ENCODE results near the gene GLTP. TPM values are rescaled to one million over a fixed set of nuclear protein-coding genes. Genes with fewer than 3 reads are reported as not detected.

The GLTP gene
- total and polyA plus RNA-seq, 2 of the 13 experiments (the other 11 are each of a cell fraction or from before 2014, with no cell fraction given), result 10.7 to 12.9 TPM

DNA sequence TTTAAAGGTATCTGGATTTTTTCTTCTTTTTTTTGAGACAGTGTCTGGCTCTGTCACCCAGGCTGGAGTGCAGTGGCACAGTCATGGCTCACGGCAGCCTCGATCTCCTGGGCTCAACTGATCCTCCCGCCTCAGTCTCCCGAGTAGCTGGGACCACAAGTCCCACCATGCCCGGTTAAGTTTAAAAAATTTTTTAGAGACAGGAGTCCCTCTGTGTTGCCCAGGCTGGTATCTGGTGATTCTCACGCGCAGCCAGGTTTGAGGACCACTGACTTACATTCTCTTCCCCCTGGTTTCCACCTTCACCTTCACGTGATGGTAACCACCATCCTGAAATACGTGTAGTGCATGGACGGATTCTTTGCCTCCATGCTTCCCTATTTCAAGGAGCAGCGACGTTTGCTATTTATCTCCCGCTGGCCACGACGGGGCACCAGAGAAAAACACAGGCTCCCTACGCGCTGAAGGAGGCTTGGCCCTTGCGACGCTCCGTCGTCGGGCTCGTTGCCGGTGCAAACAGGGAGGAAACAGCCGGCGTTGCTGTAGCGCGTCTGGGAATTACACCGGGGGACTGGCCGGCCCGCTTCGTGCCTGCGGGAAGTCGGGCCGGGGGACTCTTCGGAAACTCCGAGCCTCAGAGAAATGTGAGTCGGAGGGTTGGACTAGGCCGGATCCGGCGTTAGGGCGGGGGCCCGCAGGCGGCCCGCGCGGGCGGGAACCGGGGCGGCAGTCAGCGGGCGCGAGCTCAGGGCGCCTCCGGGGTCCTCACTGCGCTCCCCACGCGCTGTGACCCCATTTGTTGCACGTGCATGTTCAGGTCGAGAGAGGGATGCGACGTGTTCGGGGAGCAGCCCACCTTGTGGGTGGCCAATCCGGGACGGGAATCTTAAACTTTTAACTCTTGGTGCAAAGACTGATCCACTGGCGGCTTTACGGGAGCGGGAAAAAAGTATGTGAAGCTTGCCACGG lies 19.7 kb upstream of the GLTP start, which contains the start of gene TCHP (continued):
- TF ChIP-seq, protein P1, sequence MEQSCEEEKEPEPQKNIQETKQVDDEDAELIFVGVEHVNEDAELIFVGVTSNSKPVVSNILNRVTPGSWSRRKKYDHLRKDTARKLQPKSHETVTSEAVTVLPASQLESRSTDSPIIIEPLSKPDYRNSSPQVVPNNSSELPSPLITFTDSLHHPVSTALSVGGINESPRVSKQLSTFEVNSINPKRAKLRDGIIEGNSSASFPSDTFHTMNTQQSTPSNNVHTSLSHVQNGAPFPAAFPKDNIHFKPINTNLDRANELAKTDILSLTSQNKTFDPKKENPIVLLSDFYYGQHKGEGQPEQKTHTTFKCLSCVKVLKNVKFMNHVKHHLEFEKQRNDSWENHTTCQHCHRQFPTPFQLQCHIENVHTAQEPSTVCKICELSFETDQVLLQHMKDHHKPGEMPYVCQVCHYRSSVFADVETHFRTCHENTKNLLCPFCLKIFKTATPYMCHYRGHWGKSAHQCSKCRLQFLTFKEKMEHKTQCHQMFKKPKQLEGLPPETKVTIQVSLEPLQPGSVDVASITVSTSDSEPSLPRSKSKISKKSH (CRISPR knock-in tag; IDR thresholded peaks at IDR 0.05; ENCODE audit: borderline replicate concordance), result no peak
- TF ChIP-seq, protein P2, sequence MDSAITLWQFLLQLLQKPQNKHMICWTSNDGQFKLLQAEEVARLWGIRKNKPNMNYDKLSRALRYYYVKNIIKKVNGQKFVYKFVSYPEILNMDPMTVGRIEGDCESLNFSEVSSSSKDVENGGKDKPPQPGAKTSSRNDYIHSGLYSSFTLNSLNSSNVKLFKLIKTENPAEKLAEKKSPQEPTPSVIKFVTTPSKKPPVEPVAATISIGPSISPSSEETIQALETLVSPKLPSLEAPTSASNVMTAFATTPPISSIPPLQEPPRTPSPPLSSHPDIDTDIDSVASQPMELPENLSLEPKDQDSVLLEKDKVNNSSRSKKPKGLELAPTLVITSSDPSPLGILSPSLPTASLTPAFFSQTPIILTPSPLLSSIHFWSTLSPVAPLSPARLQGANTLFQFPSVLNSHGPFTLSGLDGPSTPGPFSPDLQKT (CRISPR knock-in tag; IDR thresholded peaks at IDR 0.05; ENCODE audit: borderline replicate concordance), result peak; percentile 56; the same call in 1 of the 2 replicates
- TF ChIP-seq HHEX (CRISPR knock-in tag; IDR thresholded peaks at IDR 0.05), result no peak
- no peak for TF ChIP-seq HOXD1 (CRISPR knock-in tag; IDR thresholded peaks at IDR 0.05)
- TF ChIP-seq SNAPC2 (CRISPR knock-in tag; IDR thresholded peaks at IDR 0.05), result peak; percentile 36; the same call in 1 of the 2 replicates
- no peak; the same call in 1 of the 2 replicates for TF ChIP-seq ZSCAN9 (CRISPR knock-in tag; IDR thresholded peaks at IDR 0.05; ENCODE audit: borderline replicate concordance)
- no peak for TF ChIP-seq MAF1 (CRISPR knock-in tag; IDR thresholded peaks at IDR 0.05; ENCODE audit: borderline replicate concordance)
- TF ChIP-seq ZNF574 (CRISPR knock-in tag; IDR thresholded peaks at IDR 0.05), result peak; percentile 97
- TF ChIP-seq ZNF296 (CRISPR knock-in tag; conservative IDR thresholded peaks at IDR 0.05), result no peak; the same call in 1 of the 2 replicates
- TF ChIP-seq ZNF234 (CRISPR knock-in tag; conservative IDR thresholded peaks at IDR 0.05), result no peak
- peak; percentile 64; the same call in 1 of the 2 replicates for TF ChIP-seq ZNF205 (CRISPR knock-in tag; IDR thresholded peaks at IDR 0.05)
- TF ChIP-seq ZNF383 (CRISPR knock-in tag; IDR thresholded peaks at IDR 0.05; ENCODE audit: borderline replicate concordance), result no peak
- no peak; the same call in none of the 2 replicates for TF ChIP-seq NFYB (CRISPR knock-in tag; IDR thresholded peaks at IDR 0.05)
- TF ChIP-seq KDM5B (CRISPR knock-in tag; IDR thresholded peaks at IDR 0.05; ENCODE audit: borderline replicate concordance), result peak; percentile 77
- TF ChIP-seq ZBTB37 (CRISPR knock-in tag; IDR thresholded peaks at IDR 0.05), result no peak
- TF ChIP-seq YEATS2 (CRISPR knock-in tag; IDR thresholded peaks at IDR 0.05; ENCODE audit: borderline replicate concordance), result peak; percentile 85
- TF ChIP-seq SMARCC2 (IDR thresholded peaks at IDR 0.05), result no peak
- peak; percentile 67; the same call in 1 of the 3 replicates for TF ChIP-seq MXI1 (IDR thresholded peaks at IDR 0.05; ENCODE audit: borderline replicate concordance, low read depth, low read length)
- TF ChIP-seq ONECUT2 (CRISPR knock-in tag; IDR thresholded peaks at IDR 0.05), result no peak
- peak; percentile 86; the same call in 1 of the 2 replicates for TF ChIP-seq ZGPAT (CRISPR knock-in tag; IDR thresholded peaks at IDR 0.05)
